HG03432 (cell line): ENCODE data around the gene RP9.
A peak's percentile ranks its signal among the peaks of the same experiment; 100 is the strongest.
"Not testable (repeated sequence)": the region's sequence is repeated elsewhere in the genome, so short reads cannot be mapped to it uniquely, and the experiment has no call there.

Experiments
- ATAC-seq: cut with Tn5 transposase; IDR thresholded peaks from one replicate; pipeline ENCODE4 v1.9.1; 2021; ENCODE audit warnings: mild to moderate bottlenecking, moderate library complexity; ENCODE audit not compliant: unreplicated experiment

RP9 gene

GRCh38 chr7:33107136-33108066 is 1.8 kb downstream of the RP9 start:
- ATAC-seq: peak; percentile 39

GRCh38 chr7:33101906-33102305 is 7.3 kb downstream of the RP9 start:
- no peak for ATAC-seq

GRCh38 chr7:33100770-33101169 is 8.4 kb downstream of the RP9 start:
- ATAC-seq: no peak

GRCh38 chr7:33099154-33099940 is 9.9 kb downstream of the RP9 start:
- no peak for ATAC-seq

- ATAC-seq: not testable (repeated sequence)
Observed at GRCh38 chr7:33094745-33095275, 14.4 kb downstream of the RP9 start.

GRCh38 chr7:33093266-33093665 is 15.9 kb downstream of the RP9 start:
- no peak for ATAC-seq

GRCh38 chr7:33091641-33092191 is 17.5 kb downstream of the RP9 start:
- ATAC-seq: no peak

- ATAC-seq: no peak
Observed at GRCh38 chr7:33091111-33091531, 18.1 kb downstream of the RP9 start.

- ATAC-seq: no peak
Observed at GRCh38 chr7:33089142-33089541, 20.1 kb downstream of the RP9 start.

- no peak for ATAC-seq
Observed at GRCh38 chr7:33087858-33088257, 21.3 kb downstream of the RP9 start.

- no peak for ATAC-seq
Observed at GRCh38 chr7:33087356-33087755, 21.8 kb downstream of the RP9 start.

- no peak for ATAC-seq
Observed at GRCh38 chr7:33079763-33080690, 29.2 kb downstream of the RP9 start.

GRCh38 chr7:33079096-33079495 is 30.1 kb downstream of the RP9 start:
- no peak for ATAC-seq

GRCh38 chr7:33076737-33077136 is 32.5 kb downstream of the RP9 start:
- peak; percentile 50 for ATAC-seq

GRCh38 chr7:33075818-33076518 is 33.2 kb downstream of the RP9 start:
- ATAC-seq: no peak

- ATAC-seq: no peak
Observed at GRCh38 chr7:33073243-33073642, 36.0 kb downstream of the RP9 start.

- no peak for ATAC-seq
Observed at GRCh38 chr7:33072471-33072870, 36.7 kb downstream of the RP9 start.

- ATAC-seq: no peak
Observed at GRCh38 chr7:33070831-33071230, 38.4 kb downstream of the RP9 start.

GRCh38 chr7:33070277-33070676 is 38.9 kb downstream of the RP9 start:
- no peak for ATAC-seq

- no peak for ATAC-seq
Observed at GRCh38 chr7:33067921-33068320, 41.3 kb downstream of the RP9 start.
